Thymus (tissue), 11 donors: ENCODE data around the gene TMEM131L. TPM values are rescaled to one million over a fixed set of nuclear protein-coding genes. Genes with fewer than 3 reads are reported as not detected.
A peak's percentile ranks its signal among the peaks of the same experiment; 100 is the strongest.

Experiments used
- DNase-seq, 9 donors: peaks; one replicate each; pipeline ENCODE4 v3.0.0-alpha.2; 2013; ENCODE audit warnings: low spot score in 9 of 9, low read depth in 6 of 9, missing footprints in 1 of 9
- H3K27ac ChIP-seq, 2 donors: one replicate each; pipeline ENCODE4 v1.5.1; 2013; ENCODE audit warnings: control low read depth in 1 of 2, low read depth in 1 of 2, low read length in 1 of 2, mild to moderate bottlenecking in 1 of 2, moderate library complexity in 1 of 2
- H3K27me3 ChIP-seq, 2 donors: one replicate each; pipeline ENCODE4 v1.5.1; 2013; ENCODE audit warnings: low read length in 1 of 2; ENCODE audit not compliant: control insufficient read depth in 2 of 2, insufficient read depth in 1 of 2
- H3K36me3 ChIP-seq, 2 donors: one replicate each; pipeline ENCODE4 v1.5.1; 2013; ENCODE audit warnings: low read length in 1 of 2, mild to moderate bottlenecking in 1 of 2, moderate library complexity in 1 of 2; ENCODE audit not compliant: control insufficient read depth in 2 of 2, insufficient read depth in 2 of 2
- H3K4me1 ChIP-seq, 2 donors: one replicate each; pipeline ENCODE4 v1.5.1; 2013; ENCODE audit warnings: low read length in 2 of 2; ENCODE audit not compliant: control insufficient read depth in 2 of 2, insufficient read depth in 2 of 2
- H3K4me3 ChIP-seq, 2 donors: one replicate each; pipeline ENCODE4 v1.5.1; 2013; ENCODE audit warnings: low read length in 2 of 2, control low read depth in 1 of 2, mild to moderate bottlenecking in 1 of 2
- H3K9me3 ChIP-seq, 2 donors: one replicate each; pipeline ENCODE4 v1.5.1; 2013; ENCODE audit warnings: low read length in 1 of 2, mild to moderate bottlenecking in 1 of 2; ENCODE audit not compliant: control insufficient read depth in 2 of 2, insufficient read depth in 1 of 2
- WGBS: extraction: QIAGEN DNeasy Blood & Tissue Kit; methylation state at CpG from one replicate; pipeline ENCODE4 v1.1.7; 2013; 5-methylcytosine and 5-hydroxymethylcytosine counted together
- polyA plus RNA-seq: library from polyadenylated mRNA; stranded (reverse); fragments of 200-250 nt; gene quantifications from one replicate; pipeline ENCODE4 v1.2.3, GENCODE V29; 2013
- total RNA-seq: library from RNA; stranded (reverse); fragments of 120-200 nt; gene quantifications from one replicate; pipeline ENCODE4 v1.2.4, GENCODE V29; 2013
- donor health status: healthy.

The TMEM131L gene
- total and polyA plus RNA-seq, 2 donors, result 32.8 to 40.9 TPM

DNA sequence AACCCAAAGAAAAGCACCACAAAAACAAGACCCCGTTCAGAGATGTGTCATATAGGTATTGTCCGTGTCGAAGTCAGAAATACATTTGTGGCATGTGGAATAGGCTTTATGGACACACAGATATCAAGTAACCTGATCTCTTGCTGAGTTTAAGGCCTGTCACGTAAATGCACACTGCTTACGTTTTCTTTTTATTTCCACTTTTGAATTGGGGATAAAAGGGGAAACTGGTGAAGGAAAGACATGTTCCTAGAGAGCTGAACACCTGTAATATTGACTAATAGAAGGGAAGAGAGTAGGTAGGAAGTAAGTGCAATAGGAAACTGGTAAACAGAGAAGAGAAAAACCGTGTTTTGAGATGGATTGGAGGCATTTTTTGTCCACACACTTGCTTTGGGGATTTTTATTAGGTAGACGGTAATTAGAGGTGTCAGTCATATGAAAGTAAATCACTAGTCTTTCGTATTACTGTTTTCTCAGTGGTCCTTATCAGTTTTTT lies 24.9 kb downstream of the TMEM131L start:
- WGBS, result 65% methylated on average over 8 of the region's 8 CpGs
- Histone ChIP-seq H3K36me3 (peaks cover 11 to 56% of the 10 kb centered on the region in 2 donors), H3K4me3 (no peak overlapping the region), H3K9me3 (peaks cover 0 to 1% of the 10 kb centered on the region in 2 donors), H3K4me1 (peaks cover 35 to 63% of the 10 kb centered on the region in 2 donors), H3K27me3 (no peaks in the 10 kb centered on the region), H3K27ac (peak overlapping the region in 1 of 2 donors; percentile 37)
- no peak for DNase-seq

DNA sequence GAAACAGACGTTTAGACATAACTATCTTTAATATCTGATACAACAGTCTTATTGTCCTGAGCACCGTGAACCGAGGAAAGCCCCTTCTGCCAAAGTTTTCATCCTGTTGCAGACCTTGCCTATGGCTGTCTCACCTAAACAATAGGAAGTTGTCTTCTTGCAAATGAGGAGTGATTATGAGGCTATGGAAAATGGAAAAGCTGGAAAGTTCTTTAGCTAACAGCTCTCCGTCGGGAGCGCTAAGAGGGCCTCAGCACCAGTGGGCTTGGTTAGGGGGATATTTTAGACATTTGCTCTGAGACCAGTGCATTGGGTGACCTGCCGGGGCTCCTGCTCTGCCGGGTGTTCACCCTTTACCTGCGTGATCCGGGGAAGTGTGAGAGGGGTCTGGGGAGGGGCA lies 28.4 kb downstream of the TMEM131L start:
- no peaks in the 10 kb centered on the region for H3K27me3 ChIP-seq
- peaks cover 3 to 52% of the 10 kb centered on the region in 2 donors for H3K36me3 ChIP-seq
- no peaks in the 10 kb centered on the region for H3K9me3 ChIP-seq
- peaks cover 25 to 62% of the 10 kb centered on the region in 2 donors for H3K4me1 ChIP-seq
- 91% methylated on average over 10 of the region's 10 CpGs for WGBS
- no peak for DNase-seq
- no peak overlapping the region for H3K4me3 ChIP-seq
- no peak overlapping the region for H3K27ac ChIP-seq

DNA sequence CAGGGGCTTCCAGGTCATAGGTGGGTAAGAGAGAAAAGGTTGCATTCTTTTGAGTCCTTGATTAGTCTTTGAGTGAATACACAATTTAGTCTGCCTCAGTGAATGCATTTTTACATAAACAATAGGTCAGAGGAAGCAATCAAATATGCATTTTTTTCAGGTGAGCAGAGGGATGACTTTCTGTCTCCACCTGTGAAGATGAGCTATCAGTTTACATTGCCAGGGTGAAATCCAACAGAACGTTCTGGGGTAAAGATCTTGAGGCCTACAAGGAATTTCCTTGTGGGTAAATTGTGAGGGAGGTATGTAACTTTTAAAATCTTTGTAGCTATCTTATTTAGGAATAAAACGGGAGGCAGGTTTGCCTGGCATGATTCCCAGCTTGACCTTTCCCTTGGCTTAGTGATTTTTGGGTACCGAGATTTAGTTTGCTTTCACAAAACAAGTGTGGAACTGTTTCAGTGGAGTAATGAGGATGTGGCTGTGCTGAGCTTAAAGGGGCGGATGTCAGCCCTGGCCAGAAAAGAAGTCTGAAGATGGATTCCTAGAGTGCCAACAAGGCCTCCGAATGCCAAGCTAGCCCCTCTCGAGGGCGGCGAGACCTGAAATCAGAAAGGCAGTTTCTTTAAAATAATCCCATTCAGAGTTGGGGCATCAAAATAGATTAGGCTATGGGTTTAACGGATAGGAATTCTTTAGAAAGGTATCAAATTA lies 29.5 kb downstream of the TMEM131L start:
- WGBS, result 90% methylated on average over 9 of the region's 9 CpGs
- Histone ChIP-seq H3K27me3 (no peaks in the 10 kb centered on the region), H3K27ac (peak overlapping the region; percentile 25 to 30), H3K4me3 (no peak overlapping the region), H3K4me1 (peaks cover 23 to 61% of the 10 kb centered on the region in 2 donors), H3K36me3 (peaks cover 3 to 48% of the 10 kb centered on the region in 2 donors), H3K9me3 (no peaks in the 10 kb centered on the region)
- DNase-seq, result no peak

DNA sequence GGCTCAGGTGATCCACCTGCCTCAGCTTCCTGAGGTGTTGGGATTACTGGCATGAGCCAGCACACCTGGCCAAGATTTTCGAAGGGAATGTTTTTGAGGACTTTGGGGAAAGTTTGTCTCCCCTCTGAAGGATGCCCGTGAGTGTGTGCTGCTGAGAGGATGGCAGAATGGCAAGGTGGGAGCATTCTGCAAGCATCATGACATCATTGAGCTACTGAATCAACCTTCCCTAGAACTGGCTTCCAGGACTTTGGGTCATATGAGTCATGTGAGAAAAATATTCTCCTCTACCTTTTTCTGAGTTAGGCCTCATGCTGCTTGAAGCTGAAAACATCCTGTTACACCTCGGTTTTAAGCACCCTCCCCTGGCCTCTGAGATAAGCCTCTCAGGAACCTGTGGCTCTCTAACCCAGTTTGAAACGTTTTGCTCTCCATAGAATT lies 31.0 kb downstream of the TMEM131L start:
- 47% methylated on average over 4 of the region's 4 CpGs for WGBS
- H3K27me3 ChIP-seq, result no peaks in the 10 kb centered on the region
- peak in 5 of 9 donors; percentile 44 to 78 (median 61) for DNase-seq
- no peak overlapping the region for H3K4me3 ChIP-seq
- H3K36me3 ChIP-seq, result peaks cover 3 to 45% of the 10 kb centered on the region in 2 donors
- peak overlapping the region; percentile 80 to 88 for H3K27ac ChIP-seq
- H3K9me3 ChIP-seq, result no peaks in the 10 kb centered on the region
- H3K4me1 ChIP-seq, result peaks cover 20 to 57% of the 10 kb centered on the region in 2 donors

DNA sequence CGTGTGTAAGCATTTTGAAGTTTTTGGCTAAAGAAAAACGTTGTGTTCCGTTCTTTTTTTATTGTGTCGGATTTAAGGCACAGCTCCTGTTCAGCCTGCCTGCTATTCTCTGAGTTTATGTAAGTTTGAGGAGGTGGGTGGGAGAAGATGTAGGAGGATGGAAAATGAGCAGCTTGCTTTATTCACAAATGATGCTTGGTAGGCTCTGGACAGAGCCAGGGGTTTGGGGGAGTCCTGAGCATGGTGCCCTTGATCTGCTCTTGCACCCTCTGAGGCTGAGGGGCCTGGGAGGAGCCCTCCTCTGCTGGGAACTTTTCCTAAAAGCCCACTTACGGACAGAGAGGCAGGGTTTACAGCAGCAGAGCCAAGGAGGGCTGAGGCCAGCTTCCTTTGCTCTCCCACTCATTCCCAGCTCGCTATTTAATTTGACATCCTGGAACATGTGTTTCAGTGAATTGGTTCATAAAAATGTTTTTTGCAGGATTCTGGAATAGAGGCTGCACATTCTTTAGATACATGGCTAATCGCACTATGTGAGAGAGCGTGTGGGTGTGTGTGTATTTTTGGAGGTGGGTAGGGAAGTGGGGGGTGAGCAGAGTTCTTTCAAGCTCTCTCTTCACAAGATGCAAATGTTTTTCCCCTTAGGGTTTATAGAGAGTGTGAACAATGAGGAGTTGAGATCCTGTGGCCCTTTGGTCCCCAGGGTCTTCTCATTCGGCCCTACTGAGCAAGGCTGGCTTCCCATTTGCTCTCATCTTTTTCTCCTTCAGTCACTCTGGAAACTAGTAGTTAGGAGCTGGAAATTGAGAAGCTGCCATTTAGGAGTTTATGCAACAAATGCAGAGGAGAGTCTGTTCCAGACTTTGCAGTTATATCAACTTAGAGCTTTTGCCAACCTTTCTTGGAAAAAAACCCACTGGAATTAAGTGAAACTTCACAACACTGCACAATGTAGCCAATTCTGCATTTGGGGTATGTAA lies 32.1 kb downstream of the TMEM131L start:
- peak in 3 of 9 donors; percentile 22 to 58 (median 34) for DNase-seq
- H3K27ac ChIP-seq, result peak overlapping the region in 1 of 2 donors; percentile 68

DNA sequence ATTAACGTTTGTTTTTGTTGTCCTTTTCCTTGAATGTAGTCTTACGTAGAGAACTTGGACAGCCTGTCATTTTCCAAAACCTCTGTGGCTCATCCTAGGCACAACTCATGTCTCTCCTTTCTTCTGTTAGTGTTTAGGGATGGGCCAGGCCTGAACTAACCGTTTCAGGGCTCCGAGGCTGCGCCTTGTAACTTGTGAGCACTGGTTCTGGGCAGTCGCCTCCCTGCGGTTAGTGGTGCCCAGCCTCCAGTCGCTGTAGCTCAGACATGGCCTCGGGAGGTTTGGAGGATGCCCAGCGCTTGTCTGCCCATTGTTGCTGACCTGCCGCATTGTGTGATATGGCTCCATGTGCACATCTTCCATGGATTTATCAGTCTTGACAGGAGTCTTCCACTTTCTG lies 32.8 kb downstream of the TMEM131L start:
- Histone ChIP-seq H3K4me1 (peaks cover 19 to 54% of the 10 kb centered on the region in 2 donors), H3K9me3 (no peaks in the 10 kb centered on the region), H3K36me3 (peaks cover 3 to 37% of the 10 kb centered on the region in 2 donors), H3K4me3 (no peak overlapping the region), H3K27ac (peak overlapping the region in 1 of 2 donors; percentile 68), H3K27me3 (no peaks in the 10 kb centered on the region)
- DNase-seq, result no peak
- WGBS, result 95% methylated on average over 11 of the region's 11 CpGs

More for the DNA sequence above, 32.1 kb downstream of the TMEM131L start:
- 79% methylated on average over 9 of the region's 9 CpGs for WGBS
- Histone ChIP-seq H3K36me3 (peaks cover 3 to 40% of the 10 kb centered on the region in 2 donors), H3K4me3 (no peak overlapping the region), H3K4me1 (peaks cover 19 to 54% of the 10 kb centered on the region in 2 donors), H3K27me3 (no peaks in the 10 kb centered on the region), H3K9me3 (no peaks in the 10 kb centered on the region)

DNA sequence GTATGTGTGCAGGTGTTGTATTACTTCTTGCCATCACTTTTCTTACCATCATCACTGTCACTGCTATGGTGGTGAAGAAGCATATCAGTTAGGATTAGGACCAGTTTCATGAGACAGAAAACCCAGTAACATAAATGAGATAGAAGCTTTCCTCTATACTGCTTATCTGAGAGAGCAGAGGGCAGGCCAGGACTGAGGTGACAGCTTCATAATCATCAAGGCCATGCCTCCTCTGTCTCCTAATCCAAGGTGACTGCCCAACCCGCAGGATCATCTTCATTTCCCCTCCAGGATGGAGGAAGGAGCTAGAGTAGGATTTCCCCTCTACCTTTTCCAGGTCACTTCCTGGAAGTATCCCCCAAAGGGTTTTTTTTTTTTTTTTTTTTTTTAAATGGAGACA lies 35.4 kb downstream of the TMEM131L start:
- DNase-seq, result no peak
- H3K36me3 ChIP-seq, result peaks cover 0 to 31% of the 10 kb centered on the region in 2 donors
- peaks cover 20 to 42% of the 10 kb centered on the region in 2 donors for H3K4me1 ChIP-seq
- H3K4me3 ChIP-seq, result no peak overlapping the region
- no peaks in the 10 kb centered on the region for H3K27me3 ChIP-seq
- WGBS, result 97% methylated on average over 1 of the region's 1 CpG
- H3K9me3 ChIP-seq, result no peaks in the 10 kb centered on the region
- H3K27ac ChIP-seq, result no peak overlapping the region

DNA sequence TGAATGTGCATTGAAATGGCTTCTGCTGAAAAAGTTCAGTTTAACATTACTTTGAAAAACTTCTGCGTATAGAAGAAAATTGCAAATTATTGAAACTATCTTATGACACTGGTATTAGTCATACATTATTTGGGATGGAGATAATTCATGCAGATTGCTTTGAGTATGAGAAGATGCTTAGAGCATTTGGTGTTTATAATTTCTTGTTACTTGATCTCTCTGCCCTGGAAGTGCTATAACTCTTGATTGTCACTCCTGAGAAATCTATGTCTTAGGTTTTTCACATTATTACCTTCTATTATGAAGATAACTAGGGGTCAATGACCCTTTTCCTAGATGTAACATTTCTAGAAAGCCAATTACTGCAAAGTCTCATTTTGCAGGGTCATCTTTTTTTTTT lies 36.4 kb downstream of the TMEM131L start:
- Histone ChIP-seq H3K9me3 (no peaks in the 10 kb centered on the region), H3K27ac (no peak overlapping the region), H3K36me3 (peaks cover 0 to 36% of the 10 kb centered on the region in 2 donors), H3K4me3 (no peak overlapping the region), H3K4me1 (peaks cover 20 to 41% of the 10 kb centered on the region in 2 donors), H3K27me3 (no peaks in the 10 kb centered on the region)
- WGBS, result 97% methylated on average over 1 of the region's 1 CpG
- DNase-seq, result no peak
